HG02571 (cell line): ENCODE measurements around the gene SLC38A1.

Experiments
- ATAC-seq: cut with Tn5 transposase; IDR thresholded peaks from one replicate; pipeline ENCODE4 v1.9.1; 2021; ENCODE audit warnings: mild to moderate bottlenecking, moderate library complexity; ENCODE audit not compliant: unreplicated experiment

SLC38A1 gene

GRCh38 chr12:46234000-46234399 lies 34.8 kb downstream of the SLC38A1 start:
- ATAC-seq = no peak

DNA sequence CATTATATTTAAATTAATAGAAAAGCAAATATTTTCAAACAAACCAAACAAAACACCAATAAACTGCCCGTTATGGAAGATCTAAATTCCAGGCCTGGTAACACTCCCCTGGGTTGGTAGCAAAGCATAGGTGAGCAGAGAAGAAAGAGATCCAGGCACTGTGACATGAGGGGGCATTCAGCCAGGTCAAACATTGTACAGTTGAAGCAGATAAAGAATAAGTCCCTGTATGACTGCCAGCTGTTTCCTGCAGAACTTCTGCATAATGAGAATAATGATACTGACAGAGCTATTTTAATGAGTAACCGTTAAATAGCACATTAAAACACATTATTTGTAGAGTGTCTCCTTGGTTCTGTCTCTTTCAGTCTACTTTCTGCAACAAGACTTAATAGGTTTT lies 35.4 kb downstream of the SLC38A1 start:
- no peak for ATAC-seq

- ATAC-seq = no peak
Observed at GRCh38 chr12:46230983-46231382, 37.9 kb downstream of the SLC38A1 start.

DNA sequence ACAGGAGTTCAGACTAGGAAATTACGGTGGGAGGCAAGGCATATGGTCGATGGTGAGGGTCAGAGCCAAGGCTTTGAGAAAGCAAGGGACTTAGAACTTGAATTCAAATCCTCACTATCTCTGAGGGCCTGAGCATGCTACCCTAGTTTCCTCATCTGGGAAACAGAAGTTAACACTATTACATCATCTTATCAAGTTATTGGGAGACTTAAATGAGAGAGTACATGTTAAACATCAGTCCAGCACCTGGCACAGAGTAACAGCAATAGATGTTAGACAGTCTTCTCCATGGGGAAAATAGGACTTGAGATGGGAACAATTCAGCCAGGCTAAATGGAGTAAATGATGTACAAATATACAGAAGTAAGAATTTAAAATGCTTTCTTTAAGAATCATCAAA lies 38.5 kb downstream of the SLC38A1 start:
- no peak for ATAC-seq

DNA sequence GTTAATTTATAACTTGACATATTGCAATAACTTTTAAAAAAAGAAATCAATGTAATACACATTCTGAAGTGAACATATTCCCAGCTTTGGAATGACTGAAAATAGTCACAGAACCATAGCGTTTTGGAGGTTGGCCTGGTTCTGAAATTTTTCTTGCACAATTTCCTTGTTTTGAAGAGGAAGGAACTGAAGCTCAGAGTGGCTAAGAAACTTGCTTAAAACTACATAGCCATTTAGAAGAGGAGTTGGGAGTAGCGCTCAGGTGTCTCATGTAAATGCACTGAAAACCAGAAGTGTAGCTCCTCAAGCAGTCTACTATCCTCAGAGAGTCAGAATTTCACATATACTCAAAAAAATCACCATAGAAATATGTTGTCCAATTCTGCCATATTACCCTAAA lies 41.2 kb downstream of the SLC38A1 start:
- no peak for ATAC-seq

DNA sequence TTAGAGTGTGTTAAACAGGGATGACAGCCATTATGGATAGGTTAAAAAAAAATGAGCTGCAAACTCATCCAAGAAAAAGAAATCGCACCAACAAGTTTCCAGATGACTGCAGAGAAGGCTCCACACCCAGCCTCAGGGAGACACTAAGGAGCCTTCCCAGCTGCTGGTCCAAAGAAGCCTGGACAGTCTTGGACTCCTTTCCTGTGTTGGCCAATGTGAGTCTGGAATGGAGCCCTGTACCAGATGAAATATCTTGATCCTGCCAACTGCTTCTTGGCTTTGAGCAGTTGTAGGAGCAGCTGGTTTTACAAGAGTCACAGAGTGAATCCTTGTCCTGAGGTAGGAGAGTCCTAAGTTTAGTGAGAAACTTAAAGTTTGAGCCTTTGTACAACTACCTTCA lies 44.5 kb downstream of the SLC38A1 start:
- no peak for ATAC-seq

GRCh38 chr12:46223047-46223446 lies 45.8 kb downstream of the SLC38A1 start:
- ATAC-seq = no peak

DNA sequence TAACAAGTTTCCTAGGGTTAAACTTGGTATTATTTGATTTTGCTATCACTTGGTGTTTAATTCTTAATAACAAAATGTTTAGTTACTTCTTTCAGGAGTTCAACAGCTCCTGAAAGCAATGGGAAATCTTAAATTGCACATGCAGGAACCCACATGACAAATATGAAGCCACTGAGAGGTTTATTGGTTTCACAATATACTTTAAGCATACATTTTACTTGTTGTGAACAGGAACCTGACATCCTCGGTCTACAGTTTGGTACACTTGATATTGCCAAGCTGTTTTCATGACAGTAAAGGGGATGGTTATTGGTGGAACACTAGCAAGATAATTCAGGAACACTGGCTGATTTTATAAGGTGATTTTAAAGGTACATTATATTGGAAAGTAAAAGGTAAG lies 46.2 kb downstream of the SLC38A1 start:
- no peak for ATAC-seq

DNA sequence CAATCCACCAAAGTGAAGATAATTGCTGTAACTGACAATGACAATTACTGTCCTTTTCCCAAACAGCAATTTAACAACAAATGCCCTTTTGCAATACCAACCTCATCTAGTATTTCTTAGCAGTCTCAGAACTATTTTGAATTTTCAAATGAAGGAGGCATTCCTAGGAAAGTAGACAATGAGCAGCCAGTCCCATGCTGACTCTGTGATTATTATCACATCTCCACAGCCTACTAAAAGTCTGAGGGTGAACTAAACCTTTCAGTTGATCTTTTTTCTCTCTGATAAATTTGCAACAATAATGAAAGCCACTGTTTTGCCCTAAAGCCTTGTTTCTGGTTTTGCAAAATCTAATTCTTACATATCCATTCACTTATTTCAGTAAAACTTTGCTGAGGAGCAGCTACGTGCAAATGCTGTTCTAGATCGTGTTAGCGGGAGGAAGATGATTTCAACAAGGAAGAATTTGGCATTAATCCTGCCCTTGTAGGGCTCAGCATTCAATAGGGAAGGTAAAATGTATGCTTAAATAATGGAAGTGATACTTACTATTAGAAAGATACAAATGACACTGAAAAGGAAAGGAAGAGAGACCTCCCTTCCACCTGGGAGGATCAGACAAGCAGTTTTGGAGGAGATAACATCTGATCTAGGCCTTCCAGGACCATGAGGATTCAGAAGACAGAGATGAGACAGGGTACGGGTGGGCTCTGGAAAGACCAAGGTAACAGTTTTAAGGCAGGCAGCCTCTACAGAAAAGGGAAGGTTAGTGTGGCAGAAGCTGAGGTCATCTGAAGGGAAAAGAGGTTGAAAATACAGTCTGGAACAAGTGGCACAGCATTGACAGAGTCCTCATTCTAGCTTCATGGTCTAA lies 47.4 kb downstream of the SLC38A1 start:
- ATAC-seq = no peak

DNA sequence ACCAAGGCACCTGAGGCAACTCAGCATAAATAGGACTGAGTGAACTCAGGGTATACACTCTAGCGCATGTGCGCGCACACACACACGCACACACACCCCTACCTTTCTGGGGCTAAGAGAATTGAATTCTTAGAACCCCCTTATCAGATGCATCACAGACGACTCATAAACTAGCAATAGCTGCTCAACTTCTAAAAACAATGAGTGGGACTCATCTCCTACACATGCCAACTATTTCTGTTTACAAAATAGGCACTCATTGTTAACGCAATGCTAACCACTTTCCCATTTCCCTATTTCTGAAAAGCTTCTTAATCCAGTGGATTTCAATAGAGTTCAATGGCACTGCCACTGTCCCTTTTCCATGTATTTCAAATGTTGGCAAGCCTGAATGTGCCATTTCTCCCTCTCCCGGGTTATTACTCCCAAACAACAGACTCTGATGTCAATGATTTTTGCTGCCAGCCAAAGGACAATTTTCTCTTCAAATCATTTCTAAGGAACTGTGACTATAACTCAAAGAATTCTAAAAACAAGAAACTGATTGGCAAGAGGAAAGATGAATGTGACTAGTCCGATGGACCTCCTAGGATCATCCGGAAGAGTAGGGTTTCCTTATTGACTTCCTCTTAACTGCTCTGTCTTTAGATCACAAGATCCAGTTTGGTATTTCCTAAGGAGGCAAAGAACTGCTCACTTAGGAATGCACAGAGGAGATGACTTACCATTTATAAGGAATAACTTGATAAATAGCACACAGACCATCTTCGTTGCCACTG lies 48.8 kb downstream of the SLC38A1 start:
- ATAC-seq = no peak

- no peak for ATAC-seq
Observed at GRCh38 chr12:46219132-46219876, 49.5 kb downstream of the SLC38A1 start.

- no peak for ATAC-seq
Observed at GRCh38 chr12:46218322-46219095, 50.3 kb downstream of the SLC38A1 start.

- peak; percentile 59 for ATAC-seq
Observed at GRCh38 chr12:46217541-46218321, 51.1 kb downstream of the SLC38A1 start.

GRCh38 chr12:46214668-46215436 lies 54.0 kb downstream of the SLC38A1 start:
- peak; percentile 63 for ATAC-seq

GRCh38 chr12:46212108-46212982 lies 56.5 kb downstream of the SLC38A1 start:
- ATAC-seq = no peak

DNA sequence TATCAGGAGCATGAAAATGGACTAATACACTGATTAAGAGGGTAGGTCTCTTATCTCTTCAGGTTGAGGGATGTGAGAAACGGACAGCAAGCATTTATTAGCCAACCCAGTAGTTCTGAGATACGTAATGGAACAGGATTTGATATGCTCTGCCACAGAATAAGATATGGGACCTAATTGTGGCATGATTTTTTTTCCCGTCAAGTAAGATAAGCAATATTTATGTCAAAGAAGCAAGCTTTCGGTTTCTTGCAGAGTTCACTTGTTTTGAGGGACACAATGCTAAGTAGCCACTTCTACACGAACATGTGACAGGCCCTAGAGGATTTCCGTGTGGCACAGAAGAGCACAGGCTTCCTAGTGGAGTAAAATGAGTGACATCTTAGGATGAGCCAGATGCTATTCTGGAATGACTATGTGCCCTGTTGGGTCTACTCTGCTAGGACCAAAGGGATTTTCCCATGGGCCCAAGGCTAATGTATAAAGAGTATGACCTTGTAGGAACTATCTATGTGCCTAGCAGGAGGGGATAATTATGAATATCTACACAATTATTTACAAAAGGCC lies 57.9 kb downstream of the SLC38A1 start:
- ATAC-seq = no peak

DNA sequence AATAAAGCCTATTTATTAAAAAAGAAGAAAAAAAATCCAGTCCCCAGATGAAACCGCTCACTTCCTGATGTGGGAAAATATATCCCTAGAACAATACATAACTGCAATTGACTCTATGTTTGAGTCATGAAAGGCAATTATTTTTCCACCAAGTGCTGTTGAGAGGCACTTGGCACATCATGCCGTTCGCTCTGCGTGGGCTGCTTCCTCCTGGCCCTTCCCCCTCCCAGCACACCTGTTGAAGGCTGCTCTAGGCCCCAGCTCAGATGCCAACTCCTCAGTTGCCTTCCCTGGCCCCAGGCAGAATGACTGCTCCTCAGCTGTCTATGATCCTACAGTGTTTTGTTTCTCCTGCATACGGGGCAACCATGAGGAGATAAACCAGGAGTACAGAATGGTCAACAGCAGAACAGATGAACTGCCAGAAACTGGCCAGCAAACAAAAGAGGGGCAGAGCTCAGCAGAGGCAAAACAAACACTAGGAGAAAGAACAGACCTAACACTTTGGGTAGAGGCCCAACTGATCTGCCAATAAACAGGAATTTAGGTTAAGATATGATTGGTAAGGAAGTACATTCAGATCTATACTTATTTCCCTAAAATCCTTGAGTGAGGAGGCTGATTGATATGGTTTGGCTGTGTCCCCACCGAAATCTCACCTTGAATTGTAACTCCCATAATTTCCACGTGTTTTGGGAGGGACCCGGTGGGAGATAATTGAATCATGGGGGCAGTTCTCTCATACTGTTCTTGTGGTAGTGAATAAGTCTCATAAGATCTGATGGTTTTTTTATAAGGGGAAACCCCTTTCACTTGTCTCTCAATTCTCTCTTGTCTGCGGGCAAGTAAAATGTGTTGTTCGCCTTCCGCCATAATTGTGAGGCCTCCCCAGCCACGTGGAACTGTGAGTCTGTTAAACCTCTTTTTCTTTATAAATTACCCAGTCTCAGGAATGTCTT lies 58.6 kb downstream of the SLC38A1 start:
- ATAC-seq = peak; percentile 77
